ENCODE results near the gene GRIK4.
"Not testable (repeated sequence)": the region's sequence is repeated elsewhere in the genome, so short reads cannot be mapped to it uniquely, and the experiment has no call there.

Gene GRIK4

DNA sequence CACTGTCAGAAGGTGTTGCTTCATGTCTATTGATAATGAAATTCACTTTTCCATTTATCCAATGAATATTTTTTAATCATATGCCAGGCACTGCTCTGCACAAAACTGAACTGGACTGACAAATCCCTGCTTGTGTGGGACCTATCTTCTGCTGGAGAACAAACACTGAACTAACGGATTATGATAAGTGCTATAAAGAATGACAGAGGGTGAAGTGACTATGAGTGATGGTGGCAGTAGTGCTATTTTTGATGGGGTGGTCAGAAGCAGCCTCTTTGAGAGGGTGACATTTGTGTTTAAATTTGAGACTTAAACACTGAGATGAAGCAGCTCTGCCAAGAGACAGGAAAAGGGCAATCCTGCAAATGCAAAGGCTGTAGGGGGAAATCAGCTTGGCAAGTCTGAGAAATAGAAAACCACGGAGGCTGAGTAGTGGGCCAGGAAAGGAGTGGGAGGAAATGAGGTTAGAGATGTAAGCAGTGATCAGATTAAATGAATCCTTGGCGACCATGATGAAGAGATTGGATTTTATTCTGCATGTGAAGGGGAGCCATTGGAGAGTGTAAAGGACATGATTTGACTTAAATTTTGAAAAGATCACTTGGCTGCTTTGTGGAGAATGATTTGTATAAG is 518.4 kb downstream of the GRIK4 start:
- no peak for DNase-seq

DNA sequence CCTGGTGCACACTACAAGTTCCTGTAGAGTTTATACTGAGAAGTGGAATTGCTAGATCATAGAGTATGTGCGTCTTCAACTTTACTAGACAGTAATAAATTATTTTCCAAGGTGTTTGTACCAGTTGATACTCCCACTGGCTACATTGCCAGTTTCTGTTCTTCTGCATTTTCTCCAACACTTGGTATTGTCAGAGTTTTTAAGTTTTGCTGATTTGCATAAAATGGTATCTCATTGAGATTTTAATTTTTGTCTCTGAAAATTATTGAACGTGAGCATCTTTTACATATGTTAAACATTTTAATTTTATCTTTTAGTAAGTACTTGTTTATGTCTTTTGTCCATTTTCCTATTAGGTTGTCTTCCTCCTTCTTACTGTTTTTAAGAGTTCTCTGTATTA is 519.6 kb downstream of the GRIK4 start:
- DNase-seq = no peak

DNA sequence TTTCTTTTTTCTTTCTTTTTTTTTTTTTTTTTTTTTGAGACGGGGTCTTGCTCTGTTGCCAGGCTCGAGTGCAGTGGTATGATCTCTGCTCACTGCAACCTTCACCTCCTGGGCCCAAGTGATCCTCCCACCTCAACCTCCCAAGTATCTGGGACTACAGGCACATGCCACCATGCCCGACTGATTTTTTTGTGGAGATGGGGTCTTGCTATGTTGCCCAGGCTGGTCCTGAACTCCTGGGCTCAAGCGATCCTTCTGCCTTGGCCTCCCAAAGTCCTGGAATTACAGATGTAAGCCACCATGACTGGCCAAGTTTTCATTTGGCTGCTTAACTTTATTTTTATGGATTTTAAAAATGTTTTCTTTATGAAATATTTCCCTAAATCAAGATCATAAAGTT is 520.1 kb downstream of the GRIK4 start:
- not testable (repeated sequence) for DNase-seq

DNA sequence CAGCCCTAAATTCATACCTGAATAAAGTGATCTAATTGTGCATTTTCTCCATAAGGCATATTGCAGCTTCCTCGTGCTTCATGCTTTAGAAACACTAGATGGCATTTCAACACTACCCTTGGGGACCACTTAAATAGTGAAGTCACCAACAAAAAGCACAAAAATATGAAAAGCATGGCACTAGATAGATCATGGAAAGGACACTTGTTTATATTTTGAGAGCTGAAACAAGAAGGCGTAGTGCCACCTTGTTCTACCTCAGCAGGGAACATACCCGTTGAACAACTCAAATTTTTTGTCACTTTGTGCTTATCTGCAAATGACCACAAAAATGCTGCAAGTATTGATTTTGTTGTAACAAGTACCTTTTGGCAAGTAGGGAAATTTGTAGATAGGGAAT is 521.0 kb downstream of the GRIK4 start:
- DNase-seq = no peak

DNA sequence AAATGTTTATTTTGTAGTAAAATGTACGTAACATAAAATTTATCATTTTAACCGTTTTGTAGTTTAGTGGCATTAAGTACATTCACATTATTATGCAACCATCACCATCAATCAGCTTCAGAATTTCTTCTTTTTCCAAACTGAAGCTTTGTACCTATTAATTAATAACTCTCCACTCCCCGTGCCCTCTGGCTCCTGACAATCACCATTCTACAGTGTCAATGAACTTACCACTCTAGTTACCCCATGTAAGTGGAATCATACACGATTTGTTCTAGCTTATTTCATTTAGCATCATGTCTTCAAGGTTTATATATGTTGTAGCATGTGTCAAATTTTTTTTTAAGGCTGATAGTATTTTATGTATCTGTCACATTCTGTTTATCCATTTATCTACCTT is 522.1 kb downstream of the GRIK4 start:
- no peak for DNase-seq

DNA sequence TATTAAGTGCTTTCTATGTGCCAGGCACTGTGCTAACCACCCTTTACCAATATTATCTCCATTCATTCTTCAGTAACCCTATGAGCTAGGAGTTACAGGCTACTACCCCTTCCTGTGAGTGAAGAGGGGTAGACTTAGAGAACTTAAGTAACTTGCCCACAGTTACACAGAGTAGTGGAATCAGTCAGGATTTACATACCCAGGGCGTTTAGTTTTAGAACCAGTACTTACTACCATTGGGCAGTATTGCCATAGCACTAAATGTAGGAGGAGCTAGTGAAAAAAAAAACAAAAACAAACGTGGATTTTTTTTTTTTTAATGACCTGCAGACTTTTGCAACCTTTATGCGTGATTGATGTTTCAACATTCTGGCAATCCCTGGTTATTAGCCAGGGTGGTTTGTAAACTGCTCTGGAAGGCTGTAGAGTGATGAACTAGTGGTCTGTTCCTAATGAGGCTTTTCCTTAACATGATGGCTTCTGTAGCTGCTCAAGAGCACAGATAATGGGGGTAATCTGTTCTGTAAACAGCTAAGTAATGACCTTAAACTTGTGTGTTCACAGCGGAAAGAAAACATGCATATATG is 523.7 kb downstream of the GRIK4 start:
- no peak for DNase-seq

DNA sequence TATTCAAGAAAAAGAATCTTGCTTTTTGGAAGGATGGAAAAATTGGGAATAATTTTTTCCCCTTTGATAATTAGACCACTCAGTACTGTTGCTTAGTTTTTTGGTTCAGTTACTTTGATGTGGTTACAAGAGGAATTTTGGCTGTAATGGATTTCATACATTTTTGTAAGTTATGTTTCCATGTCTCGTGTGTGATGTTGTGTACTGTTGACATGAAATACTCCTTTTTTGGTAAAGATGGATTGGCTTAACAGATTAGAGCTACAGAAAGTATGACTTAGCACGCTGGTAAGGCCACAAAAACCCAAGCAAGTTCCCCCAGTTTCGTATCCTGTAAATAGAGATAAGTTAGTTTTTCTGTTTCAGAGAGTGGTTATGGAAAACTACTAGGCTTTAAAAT is 524.2 kb downstream of the GRIK4 start:
- no peak for DNase-seq

DNA sequence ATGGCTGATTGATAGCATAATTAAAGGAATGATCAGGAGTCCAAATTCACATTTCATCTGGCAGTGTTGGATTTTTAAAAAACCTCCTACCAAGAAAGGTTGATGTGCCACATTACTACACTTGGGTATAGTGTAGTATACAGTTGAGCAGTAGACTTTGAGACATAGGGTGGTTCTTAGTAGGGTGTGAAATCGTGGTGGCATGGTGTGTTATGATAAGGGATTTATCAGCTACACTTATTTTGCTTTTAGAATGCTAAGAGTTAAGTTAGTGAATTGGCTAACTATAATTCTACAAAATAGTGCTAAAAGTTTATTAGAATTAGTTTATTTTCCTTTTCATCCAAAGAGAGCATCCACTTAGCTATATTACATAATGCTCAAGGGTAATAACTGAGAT is 525.5 kb downstream of the GRIK4 start:
- no peak for DNase-seq
